Measurements from ENCODE around the gene ATP9A. TPM values are rescaled to one million over a fixed set of nuclear protein-coding genes. Genes with fewer than 3 reads are reported as not detected.

ATP9A gene
- total and polyA plus RNA-seq, 2 of the 4 experiments (the other 2 are of a cell fraction) = 10.6 to 22.4 TPM

- Histone ChIP-seq H2BK120ac (ENCODE audit: low read depth, low read length) (no peak overlapping the region; the same call in 1 of the 2 replicates), H3K36me3 (ENCODE audit: control insufficient read depth, insufficient read depth, low read length) (no peaks in the 10 kb centered on the region), H2BK5ac (ENCODE audit: low read depth, low read length, poor library complexity, severe bottlenecking) (no peak overlapping the region), H2BK15ac (ENCODE audit: low read depth, low read length) (no peak overlapping the region), H3K14ac (replicated peaks; ENCODE audit: low read depth, low read length) (no peak overlapping the region), H2AK5ac (ENCODE audit: low read depth, low read length) (peak overlapping the region; percentile 49; the same call in 1 of the 2 replicates), H4K20me1 (ENCODE audit: insufficient read depth, low read length) (no peaks in the 10 kb centered on the region), H3K4me1 (ENCODE audit: control insufficient read depth, insufficient read depth, low read length) (peaks cover 3% of the 10 kb centered on the region; the same call in 1 of the 2 replicates), H3K56ac (ENCODE audit: extremely low read depth, insufficient read depth, low read length) (no peak overlapping the region), H3K4ac (ENCODE audit: low read depth, low read length) (peak overlapping the region; percentile 31; the same call in 1 of the 2 replicates), H2AK9ac (replicated peaks; ENCODE audit: low read depth, low read length, poor library complexity) (no peak overlapping the region), H4K5ac (ENCODE audit: low read depth, low read length) (no peak overlapping the region), H3K4me3 (ENCODE audit: insufficient read depth, low read depth, low read length) (no peak overlapping the region), H3K27me3 (ENCODE audit: control insufficient read depth, insufficient read depth, low read length) (no peaks in the 10 kb centered on the region), H3K18ac (ENCODE audit: low read depth, low read length) (no peak overlapping the region), H3K23ac (ENCODE audit: low read depth, low read length) (no peak overlapping the region), H3K9me1 (ENCODE audit: insufficient read depth, low read length) (no peaks in the 10 kb centered on the region; the same call in none of the 2 replicates), H2BK20ac (ENCODE audit: low read depth, low read length) (no peak overlapping the region), H3K79me1 (ENCODE audit: low read depth in 1 of 2, low read length in 2 of 2) (no peaks in the 10 kb centered on the region), H3K9ac (ENCODE audit: low read depth, low read length) (no peak overlapping the region), H4K8ac (ENCODE audit: low read depth in 2 of 2, low read length in 2 of 2) (no peak overlapping the region), H3K4me2 (ENCODE audit: low read depth, low read length) (no peak overlapping the region), H4K91ac (ENCODE audit: insufficient read depth, low read depth, low read length) (no peak overlapping the region), H2AFZ (replicated peaks; ENCODE audit: low read length, poor library complexity) (no peak overlapping the region), H3K9me3 (ENCODE audit: control insufficient read depth, insufficient read depth, low read length) (no peaks in the 10 kb centered on the region), H3K27ac (ENCODE audit: insufficient read depth, low read length) (no peak overlapping the region)
- dilution Hi-C loops (cut with HindIII; ENCODE audit: low sequenced_read_pairs, unreplicated experiment) (loop anchor here (25.0 kb wide), 1 partner anchor 173 kb away; no protein-coding TSS in a partner anchor), in situ Hi-C loops (cut with MboI; ENCODE audit: low sequenced_read_pairs) (no loop called here), intact Hi-C loops (cut with micrococcal nuclease) (no loop called here)
- CTCF ChIA-PET = no interaction called here
- POLR2A ChIA-PET (ENCODE audit: unreplicated experiment) = interaction anchor here (0.5 kb wide), 1 partner anchor 194 kb away, joined by 3 read pairs; no protein-coding TSS in a partner anchor
- ATAC-seq (ENCODE audit: low read depth) = no peak
- no peak for DNase-seq
- TF ChIP-seq USF2 (IDR thresholded peaks at IDR 0.05; ENCODE audit: low read depth, low read length) (no peak), FOS (IDR thresholded peaks at IDR 0.05; ENCODE audit: low read depth, low read length) (no peak), BHLHE40 (IDR thresholded peaks at IDR 0.05; ENCODE audit: low read depth, low read length) (no peak), MAZ (IDR thresholded peaks at IDR 0.05; ENCODE audit: borderline replicate concordance, low read depth, low read length) (no peak)
- 89% methylated on average over 1 of the region's 4 CpGs; no CpG with 5 or more reads in 1 of the 2 experiments for WGBS, 2 experiments (ENCODE audit: extremely low coverage in 2 of 2, insufficient read length in 1 of 2)
- BruUV-seq (replicated peaks) = no TSS peak
Observed at GRCh38 chr20:51585148-51585547, 183.0 kb downstream of the ATP9A start.
